Pulmonary artery endothelial cell (primary cell): ENCODE data around the gene SLC8A1. TPM values are rescaled to one million over a fixed set of nuclear protein-coding genes. Genes with fewer than 3 reads are reported as not detected.
A peak's percentile ranks its signal among the peaks of the same experiment; 100 is the strongest.

Experiments
- DNase-seq: peaks from one replicate; pipeline ENCODE4 v3.0.0-alpha.2; 2011; ENCODE audit warnings: low read depth, low spot score
- total RNA-seq: library from RNA; depleted of rRNA; stranded (reverse); fragments of >200 nt; gene quantifications from 2 replicates; pipeline ENCODE4 v1.2.3, GENCODE V29; 2014

The SLC8A1 gene
- total RNA-seq, 1 donor from 2014 or later: 12.5 TPM

DNA sequence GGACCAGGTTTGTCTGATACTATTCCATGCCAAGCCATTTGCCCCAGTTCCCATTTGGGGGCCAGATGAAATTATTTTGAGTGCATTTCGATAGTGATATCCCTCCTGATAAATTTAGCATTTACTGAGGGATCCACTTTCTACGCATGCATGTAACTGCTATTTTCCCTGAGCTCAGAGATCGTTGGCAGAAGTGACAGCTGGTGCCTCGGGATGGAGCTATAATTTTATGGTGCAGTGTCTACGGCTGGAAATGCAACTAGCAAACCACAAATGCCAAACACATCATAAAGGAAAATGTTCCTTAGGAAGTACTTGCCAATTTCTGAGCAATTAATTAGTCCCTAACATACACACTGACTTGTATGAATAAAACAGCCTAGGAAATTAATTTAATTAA lies 254.8 kb downstream of the SLC8A1 start:
- no peak for DNase-seq

DNA sequence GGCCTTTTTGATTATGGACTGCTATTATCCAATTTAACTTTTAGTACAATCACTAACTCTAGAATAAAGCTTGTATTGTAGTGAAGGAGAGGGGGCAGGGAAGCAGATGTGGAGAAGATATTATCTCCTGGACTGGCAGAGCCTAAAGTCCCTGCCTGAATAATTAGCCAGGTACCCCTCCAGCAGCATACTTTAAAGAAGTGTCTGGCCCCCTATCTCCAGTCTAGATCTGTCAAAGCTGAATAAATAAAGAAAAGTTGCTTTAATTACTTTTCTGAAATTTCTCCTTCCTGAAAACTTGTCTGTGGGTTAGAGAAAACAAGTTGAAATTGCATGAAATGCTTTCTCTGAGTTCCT lies 258.2 kb downstream of the SLC8A1 start:
- DNase-seq: no peak

GRCh38 chr2:40192864-40193669 lies 258.8 kb downstream of the SLC8A1 start:
- DNase-seq: no peak

GRCh38 chr2:40190457-40190856 lies 261.4 kb downstream of the SLC8A1 start:
- no peak for DNase-seq

- DNase-seq: no peak
Measured at GRCh38 chr2:40189881-40190280, 262.0 kb downstream of the SLC8A1 start.

DNA sequence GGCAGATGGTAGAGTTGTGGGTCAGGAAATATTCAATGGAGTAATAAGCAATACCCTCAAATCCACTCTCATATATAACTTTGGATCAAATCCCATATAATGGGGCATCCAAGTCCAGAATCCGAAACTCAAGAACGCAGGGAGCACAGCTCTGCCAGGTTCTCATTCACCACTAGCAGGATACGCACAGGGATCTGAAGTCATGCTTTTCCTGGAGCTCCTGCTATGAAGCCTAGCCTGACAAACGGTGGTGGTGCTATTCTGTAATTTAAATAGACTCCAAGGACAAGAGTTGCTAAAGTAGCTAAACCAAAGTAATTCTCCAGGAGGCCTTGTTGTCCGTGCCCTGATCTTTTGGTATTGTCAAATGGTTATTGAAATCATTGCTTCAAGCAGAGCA lies 264.8 kb downstream of the SLC8A1 start:
- no peak for DNase-seq

GRCh38 chr2:40184551-40184950 lies 267.3 kb downstream of the SLC8A1 start:
- no peak for DNase-seq

DNA sequence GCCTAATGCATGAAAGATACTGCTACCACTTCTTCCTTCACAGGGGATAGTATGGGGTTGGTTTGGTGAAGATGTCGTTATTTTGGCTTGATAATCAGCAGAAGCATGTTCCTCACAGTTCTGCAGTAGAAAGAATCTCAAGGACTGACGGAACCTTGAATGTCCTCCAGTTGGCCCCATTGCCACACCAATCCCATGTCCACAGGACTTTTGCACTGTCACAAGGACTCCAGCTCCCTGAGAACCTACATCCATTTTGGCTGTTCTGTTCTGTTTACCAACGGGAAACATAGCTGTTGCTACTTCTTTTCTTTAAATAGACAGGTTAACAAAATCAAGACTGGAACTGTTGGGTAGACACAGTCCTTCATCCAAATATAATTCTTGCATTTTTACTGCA lies 270.0 kb downstream of the SLC8A1 start:
- DNase-seq: no peak

DNA sequence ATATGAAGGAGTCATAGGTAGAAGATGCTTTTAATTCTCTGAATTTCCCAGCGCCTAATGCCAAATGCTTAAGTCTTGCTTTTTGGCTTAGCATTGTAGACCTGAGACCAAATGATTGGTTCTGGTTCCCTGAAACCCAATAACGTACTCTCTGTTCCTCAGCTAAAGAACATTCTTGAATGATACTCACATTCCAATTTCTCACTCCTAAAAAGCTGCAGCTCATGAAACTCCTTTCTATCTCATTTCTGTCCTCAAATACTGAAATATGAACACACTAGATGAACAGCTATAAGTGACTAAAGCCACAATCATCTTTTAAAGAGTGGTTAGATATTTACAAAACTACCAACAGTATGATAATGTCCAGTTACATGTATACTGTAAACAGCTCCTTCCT lies 272.1 kb downstream of the SLC8A1 start:
- no peak for DNase-seq

DNA sequence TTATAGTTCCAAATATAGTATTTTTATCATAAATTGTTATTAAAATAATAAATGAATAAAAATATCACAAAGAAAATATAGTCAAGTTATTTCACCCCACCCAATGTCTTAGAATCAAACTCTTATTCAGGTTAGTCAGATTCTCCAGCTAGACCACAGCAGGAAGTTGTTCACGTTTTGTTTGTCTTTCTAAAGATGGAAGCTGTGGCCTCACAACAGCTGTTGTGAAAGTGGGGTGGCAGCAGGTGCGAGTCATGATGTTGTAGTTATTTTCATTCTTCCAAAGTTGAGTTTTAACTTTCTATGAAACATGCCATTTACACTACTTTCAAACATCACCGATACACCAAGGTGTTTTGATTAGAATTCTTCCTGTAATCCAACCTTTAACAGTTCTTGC lies 272.9 kb downstream of the SLC8A1 start:
- no peak for DNase-seq

- DNase-seq: no peak
Measured at GRCh38 chr2:40178171-40178778, 273.6 kb downstream of the SLC8A1 start.

DNA sequence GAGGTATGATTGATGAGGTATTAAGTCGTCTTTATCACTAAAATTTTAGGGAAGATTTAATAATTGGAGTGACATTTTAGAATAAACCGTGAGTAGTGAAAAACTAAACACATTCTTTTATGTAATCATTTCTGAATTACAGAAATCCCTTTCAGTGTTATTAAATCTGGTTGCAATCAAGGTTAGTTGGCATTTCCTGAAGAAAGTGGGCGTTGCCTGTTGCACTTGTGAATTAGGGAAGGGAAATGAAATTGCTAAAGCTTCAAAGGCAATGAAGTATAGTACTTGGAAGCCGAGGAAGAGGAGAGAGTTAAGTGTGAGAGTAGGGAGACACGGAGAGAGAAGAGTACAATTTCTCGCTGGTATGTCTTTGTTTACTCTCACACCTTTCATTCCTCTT lies 274.5 kb downstream of the SLC8A1 start:
- DNase-seq: no peak

- DNase-seq: no peak
Measured at GRCh38 chr2:40173276-40173675, 278.6 kb downstream of the SLC8A1 start.

- no peak for DNase-seq
Measured at GRCh38 chr2:40169856-40170255, 282.0 kb downstream of the SLC8A1 start.

DNA sequence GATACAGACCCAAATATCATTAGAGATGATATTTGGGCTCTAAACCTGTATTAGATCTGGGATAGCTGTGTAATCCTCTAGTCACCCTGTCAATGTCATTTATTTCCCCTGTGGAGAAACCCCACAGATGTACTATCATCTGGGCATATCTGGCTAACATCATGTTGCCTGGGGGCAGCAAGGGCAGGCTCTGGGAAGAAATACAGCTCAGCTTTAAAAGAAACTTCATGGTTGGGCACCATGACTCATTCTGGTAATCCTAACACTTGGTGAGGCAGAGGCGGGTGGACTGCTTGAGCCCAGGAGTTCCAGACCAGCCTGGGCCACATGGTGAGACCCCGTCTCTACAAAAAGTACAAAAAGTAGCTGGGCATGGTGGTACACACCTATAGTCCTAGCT lies 282.5 kb downstream of the SLC8A1 start:
- DNase-seq: no peak

GRCh38 chr2:40168546-40168945 lies 283.3 kb downstream of the SLC8A1 start:
- DNase-seq: no peak

DNA sequence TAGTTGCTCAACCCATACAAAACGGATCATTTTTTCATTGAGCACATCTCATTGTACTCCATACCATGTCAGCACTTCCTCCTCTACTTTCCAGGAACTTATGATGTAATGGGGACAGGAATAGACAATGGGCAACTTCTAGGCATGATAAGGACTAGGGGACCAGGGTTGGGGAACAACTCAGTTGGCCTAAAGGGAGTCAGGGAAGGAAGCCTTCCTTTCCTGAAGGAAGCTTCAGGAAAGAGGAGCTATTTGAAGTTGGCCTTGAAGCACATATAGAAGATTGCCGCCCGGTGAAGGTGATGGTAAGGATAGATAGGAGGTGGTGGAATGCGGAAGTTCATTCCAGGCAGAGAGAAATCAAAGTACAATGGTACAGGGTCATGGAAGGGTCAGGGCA lies 283.9 kb downstream of the SLC8A1 start:
- DNase-seq: peak; percentile 13

DNA sequence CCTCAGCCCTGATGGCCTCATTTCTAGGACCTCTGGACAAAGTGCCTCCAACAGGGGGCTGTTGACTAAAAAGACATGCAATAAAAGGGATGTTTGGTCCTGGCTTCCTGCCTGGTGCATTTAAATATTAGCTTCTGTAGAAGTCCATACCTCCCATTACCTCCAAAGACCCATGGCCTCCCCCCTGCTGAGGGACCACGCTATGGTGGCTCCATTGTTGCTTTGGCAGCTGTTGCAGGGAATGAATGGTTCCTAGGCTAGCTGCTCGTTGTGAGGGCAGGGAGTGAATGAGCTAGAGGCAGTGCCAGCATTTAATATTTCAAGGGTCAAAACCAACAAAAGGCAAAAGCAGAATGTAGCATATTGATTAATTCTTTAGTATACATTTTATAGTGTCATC lies 285.9 kb downstream of the SLC8A1 start:
- no peak for DNase-seq

- DNase-seq: no peak
Measured at GRCh38 chr2:40165509-40165844, 286.4 kb downstream of the SLC8A1 start.

DNA sequence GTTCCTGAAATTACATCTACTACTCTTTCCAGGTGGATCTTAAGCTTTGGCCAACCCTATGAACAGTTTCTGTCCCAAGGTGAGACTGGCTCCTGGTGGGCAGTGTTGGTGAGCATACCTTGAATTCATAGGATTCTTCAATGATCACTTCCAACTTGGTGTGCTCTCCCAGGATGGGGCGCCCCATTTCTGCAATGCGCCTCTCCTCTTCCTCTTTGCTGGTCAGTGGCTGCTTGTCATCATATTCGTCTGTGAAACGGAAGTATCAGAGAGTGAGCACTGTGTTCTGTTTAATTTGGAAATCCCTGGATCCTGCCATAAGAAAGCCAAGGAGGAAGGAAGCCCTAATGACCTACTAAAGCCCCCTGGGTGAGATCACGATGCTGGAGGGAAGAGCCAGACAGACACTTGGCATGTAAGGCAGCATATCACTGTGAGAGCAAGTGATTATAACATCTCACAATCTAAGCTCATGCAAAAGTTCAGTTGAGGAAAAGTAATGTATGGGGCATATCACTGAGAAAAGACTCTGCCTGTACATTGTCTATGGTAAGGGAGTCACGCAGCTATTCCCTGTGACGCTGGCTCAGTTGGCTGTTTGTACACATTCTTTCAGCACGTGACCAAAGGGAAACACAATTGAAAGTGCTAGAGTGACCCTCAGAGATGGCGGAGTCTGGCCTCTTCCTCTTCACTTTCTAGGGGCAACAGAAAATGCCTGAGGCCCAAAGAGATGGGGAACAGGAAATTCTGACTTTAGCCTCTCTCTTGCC lies 287.0 kb downstream of the SLC8A1 start:
- DNase-seq: no peak

GRCh38 chr2:40161986-40162385 lies 289.9 kb downstream of the SLC8A1 start:
- no peak for DNase-seq

- DNase-seq: no peak
Measured at GRCh38 chr2:40160751-40161218, 291.1 kb downstream of the SLC8A1 start.

DNA sequence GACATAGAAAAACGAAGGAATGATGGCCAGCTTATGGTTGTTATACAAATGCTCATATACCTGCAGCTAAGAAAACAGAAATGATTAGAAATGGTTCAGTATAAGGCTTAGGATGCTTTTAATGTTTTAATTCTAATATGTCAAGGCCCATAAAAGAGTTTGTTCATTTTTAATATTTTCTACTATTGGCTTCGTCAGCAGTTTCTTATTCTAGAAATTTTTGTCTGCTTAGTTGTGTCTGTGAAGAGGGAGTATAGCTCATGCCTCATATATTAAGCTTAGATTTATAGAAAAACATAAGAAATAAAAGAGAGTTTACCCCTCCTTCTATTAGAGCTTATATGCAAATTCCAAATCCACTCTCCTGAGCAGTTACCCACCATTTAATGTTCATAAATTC lies 292.6 kb downstream of the SLC8A1 start:
- no peak for DNase-seq
